ENCODE measurements around the gene SLX9.

Gene SLX9

GRCh38 chr21:44966135-44967081, 26.6 kb downstream of the SLX9 start:
- FAIRE-seq (no peak), DNase-seq (ENCODE audit: insufficient read length, low spot score) (no peak)
- TF ChIP-seq PAX5 (IDR thresholded peaks at IDR 0.05; ENCODE audit: insufficient read depth, low read length, severe bottlenecking) (no peak), POU2F2 (IDR thresholded peaks at IDR 0.05; ENCODE audit: low read depth, low read length) (no peak), POLR2A (IDR thresholded peaks at IDR 0.05; ENCODE audit: low read depth, low read length) (no peak), TAF1 (IDR thresholded peaks at IDR 0.05; ENCODE audit: low read depth, low read length) (no peak), SPI1 (IDR thresholded peaks at IDR 0.05; ENCODE audit: low read depth, low read length) (no peak), POLR2AphosphoS5 (IDR thresholded peaks at IDR 0.05; ENCODE audit: low read depth, low read length) (no peak)

GRCh38 chr21:44967082-44968047, 27.5 kb downstream of the SLX9 start:
- FAIRE-seq: no peak
- TF ChIP-seq PAX5 (IDR thresholded peaks at IDR 0.05; ENCODE audit: insufficient read depth, low read length, severe bottlenecking) (no peak), POLR2A (IDR thresholded peaks at IDR 0.05; ENCODE audit: low read depth, low read length) (no peak), SPI1 (IDR thresholded peaks at IDR 0.05; ENCODE audit: low read depth, low read length) (no peak), POLR2AphosphoS5 (IDR thresholded peaks at IDR 0.05; ENCODE audit: low read depth, low read length) (no peak), TAF1 (IDR thresholded peaks at IDR 0.05; ENCODE audit: low read depth, low read length) (no peak), POU2F2 (IDR thresholded peaks at IDR 0.05; ENCODE audit: low read depth, low read length) (no peak)

GRCh38 chr21:44969066-44969670, 29.3 kb downstream of the SLX9 start:
- no peak for TF ChIP-seq POU2F2 (IDR thresholded peaks at IDR 0.05; ENCODE audit: low read depth, low read length)
- no peak for TF ChIP-seq TAF1 (IDR thresholded peaks at IDR 0.05; ENCODE audit: low read depth, low read length)
- no peak for TF ChIP-seq PAX5 (IDR thresholded peaks at IDR 0.05; ENCODE audit: insufficient read depth, low read length, severe bottlenecking)
- no peak for TF ChIP-seq POLR2A (IDR thresholded peaks at IDR 0.05; ENCODE audit: low read depth, low read length)
- no peak for TF ChIP-seq SPI1 (IDR thresholded peaks at IDR 0.05; ENCODE audit: low read depth, low read length)
- TF ChIP-seq POLR2AphosphoS5 (IDR thresholded peaks at IDR 0.05; ENCODE audit: low read depth, low read length): no peak
- FAIRE-seq: no peak
- no peak for DNase-seq (ENCODE audit: insufficient read length, low spot score)

More at GRCh38 chr21:44967082-44968047, 27.5 kb downstream of the SLX9 start:
- DNase-seq (ENCODE audit: insufficient read length, low spot score): no peak

- TF ChIP-seq SPI1 (IDR thresholded peaks at IDR 0.05; ENCODE audit: low read depth, low read length): no peak
- TF ChIP-seq PAX5 (IDR thresholded peaks at IDR 0.05; ENCODE audit: insufficient read depth, low read length, severe bottlenecking): no peak
- TF ChIP-seq POU2F2 (IDR thresholded peaks at IDR 0.05; ENCODE audit: low read depth, low read length): no peak
- no peak for TF ChIP-seq TAF1 (IDR thresholded peaks at IDR 0.05; ENCODE audit: low read depth, low read length)
- TF ChIP-seq POLR2AphosphoS5 (IDR thresholded peaks at IDR 0.05; ENCODE audit: low read depth, low read length): no peak
- no peak for TF ChIP-seq POLR2A (IDR thresholded peaks at IDR 0.05; ENCODE audit: low read depth, low read length)
- FAIRE-seq: no peak
- DNase-seq (ENCODE audit: insufficient read length, low spot score): no peak
These were observed 30.3 kb downstream of the SLX9 start for GRCh38 chr21:44969931-44970755.

- DNase-seq (ENCODE audit: insufficient read length, low spot score) (no peak), FAIRE-seq (no peak)
- TF ChIP-seq POLR2AphosphoS5 (IDR thresholded peaks at IDR 0.05; ENCODE audit: low read depth, low read length) (no peak), SPI1 (IDR thresholded peaks at IDR 0.05; ENCODE audit: low read depth, low read length) (no peak), POU2F2 (IDR thresholded peaks at IDR 0.05; ENCODE audit: low read depth, low read length) (no peak)
These were observed 31.2 kb downstream of the SLX9 start for GRCh38 chr21:44970766-44971671.

GRCh38 chr21:44971672-44971995, 31.8 kb downstream of the SLX9 start:
- FAIRE-seq: no peak
- no peak for TF ChIP-seq POLR2A (IDR thresholded peaks at IDR 0.05; ENCODE audit: low read depth, low read length)
- TF ChIP-seq POU2F2 (IDR thresholded peaks at IDR 0.05; ENCODE audit: low read depth, low read length): no peak
- TF ChIP-seq TAF1 (IDR thresholded peaks at IDR 0.05; ENCODE audit: low read depth, low read length): no peak
- TF ChIP-seq POLR2AphosphoS5 (IDR thresholded peaks at IDR 0.05; ENCODE audit: low read depth, low read length): no peak
- no peak for TF ChIP-seq SPI1 (IDR thresholded peaks at IDR 0.05; ENCODE audit: low read depth, low read length)
- no peak for TF ChIP-seq PAX5 (IDR thresholded peaks at IDR 0.05; ENCODE audit: insufficient read depth, low read length, severe bottlenecking)

GRCh38 chr21:44972301-44972814, 32.5 kb downstream of the SLX9 start:
- FAIRE-seq (no peak), DNase-seq (ENCODE audit: insufficient read length, low spot score) (no peak)
- TF ChIP-seq POLR2AphosphoS5 (IDR thresholded peaks at IDR 0.05; ENCODE audit: low read depth, low read length): no peak
- no peak for TF ChIP-seq PAX5 (IDR thresholded peaks at IDR 0.05; ENCODE audit: insufficient read depth, low read length, severe bottlenecking)
- TF ChIP-seq POLR2A (IDR thresholded peaks at IDR 0.05; ENCODE audit: low read depth, low read length): no peak
- TF ChIP-seq TAF1 (IDR thresholded peaks at IDR 0.05; ENCODE audit: low read depth, low read length): no peak
- TF ChIP-seq SPI1 (IDR thresholded peaks at IDR 0.05; ENCODE audit: low read depth, low read length): no peak
- TF ChIP-seq POU2F2 (IDR thresholded peaks at IDR 0.05; ENCODE audit: low read depth, low read length): no peak

More at GRCh38 chr21:44971672-44971995, 31.8 kb downstream of the SLX9 start:
- DNase-seq (ENCODE audit: insufficient read length, low spot score): no peak
